ENCODE data around the gene TAL1.

DNA sequence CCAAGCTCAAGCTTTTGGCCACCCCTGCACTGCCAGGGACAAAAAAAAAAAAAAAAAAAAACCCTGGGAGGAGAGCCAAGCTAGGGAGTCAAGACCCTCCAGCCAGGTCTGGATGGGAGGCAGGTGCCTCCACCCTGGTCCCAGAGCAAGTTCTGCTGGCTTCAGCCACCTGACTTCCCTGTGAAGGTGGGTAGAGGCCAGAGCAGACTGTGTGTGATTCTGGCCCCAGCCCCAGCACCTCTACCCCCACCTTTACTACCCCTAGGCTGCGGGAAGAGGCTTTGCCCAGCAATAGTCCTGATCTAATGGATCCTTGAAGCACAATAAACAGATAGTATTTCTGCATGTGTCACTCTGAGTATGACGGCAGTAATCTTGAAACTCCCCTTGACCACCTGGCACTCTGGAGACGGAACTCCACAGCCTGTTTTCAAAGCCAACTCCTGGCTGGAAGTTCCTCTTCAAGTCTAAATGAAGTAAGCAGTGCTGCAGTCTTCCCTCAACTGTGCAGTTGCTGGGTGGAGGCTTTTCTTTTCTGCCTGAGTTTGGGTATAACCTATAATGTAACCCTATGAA is 51.9 kb downstream of the TAL1 start:
- TF ChIP-seq, protein P1, sequence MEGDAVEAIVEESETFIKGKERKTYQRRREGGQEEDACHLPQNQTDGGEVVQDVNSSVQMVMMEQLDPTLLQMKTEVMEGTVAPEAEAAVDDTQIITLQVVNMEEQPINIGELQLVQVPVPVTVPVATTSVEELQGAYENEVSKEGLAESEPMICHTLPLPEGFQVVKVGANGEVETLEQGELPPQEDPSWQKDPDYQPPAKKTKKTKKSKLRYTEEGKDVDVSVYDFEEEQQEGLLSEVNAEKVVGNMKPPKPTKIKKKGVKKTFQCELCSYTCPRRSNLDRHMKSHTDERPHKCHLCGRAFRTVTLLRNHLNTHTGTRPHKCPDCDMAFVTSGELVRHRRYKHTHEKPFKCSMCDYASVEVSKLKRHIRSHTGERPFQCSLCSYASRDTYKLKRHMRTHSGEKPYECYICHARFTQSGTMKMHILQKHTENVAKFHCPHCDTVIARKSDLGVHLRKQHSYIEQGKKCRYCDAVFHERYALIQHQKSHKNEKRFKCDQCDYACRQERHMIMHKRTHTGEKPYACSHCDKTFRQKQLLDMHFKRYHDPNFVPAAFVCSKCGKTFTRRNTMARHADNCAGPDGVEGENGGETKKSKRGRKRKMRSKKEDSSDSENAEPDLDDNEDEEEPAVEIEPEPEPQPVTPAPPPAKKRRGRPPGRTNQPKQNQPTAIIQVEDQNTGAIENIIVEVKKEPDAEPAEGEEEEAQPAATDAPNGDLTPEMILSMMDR (conservative IDR thresholded peaks at IDR 0.05 in 1 of 2, IDR thresholded peaks at IDR 0.05 in 1 of 2; ENCODE audit: low read depth in 1 of 2, low read length in 2 of 2), result no peak
- no peak for TF ChIP-seq EZH2 (IDR thresholded peaks at IDR 0.05; ENCODE audit: low read length, missing control alignments)

Measured in fibroblast of lung (primary cell).